ENCODE results near the gene ZNF513.
"Not testable (repeated sequence)": the region's sequence is repeated elsewhere in the genome, so short reads cannot be mapped to it uniquely, and the experiment has no call there.

Gene ZNF513

DNA sequence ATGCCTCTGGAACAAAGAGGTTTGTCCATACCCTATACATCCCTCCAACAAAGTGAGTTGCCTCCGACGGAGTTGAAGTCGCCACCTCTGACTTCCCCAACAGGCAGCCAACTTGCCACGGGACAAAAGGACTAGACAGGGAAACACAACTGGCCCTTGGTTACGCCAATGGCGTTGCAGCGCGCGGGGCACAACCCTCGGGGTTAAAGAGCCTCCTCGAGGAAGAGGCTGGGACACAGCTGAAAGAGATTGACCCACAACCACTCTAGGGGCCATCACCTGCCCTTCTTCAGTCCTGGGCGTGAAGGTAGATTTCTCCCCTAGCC, 24.5 kb downstream of the ZNF513 start:
- DNase-seq (ENCODE audit: low read depth) = no peak

- DNase-seq (ENCODE audit: low read depth) = no peak
These were observed 26.0 kb downstream of the ZNF513 start for GRCh38 chr2:27354597-27354927.

DNA sequence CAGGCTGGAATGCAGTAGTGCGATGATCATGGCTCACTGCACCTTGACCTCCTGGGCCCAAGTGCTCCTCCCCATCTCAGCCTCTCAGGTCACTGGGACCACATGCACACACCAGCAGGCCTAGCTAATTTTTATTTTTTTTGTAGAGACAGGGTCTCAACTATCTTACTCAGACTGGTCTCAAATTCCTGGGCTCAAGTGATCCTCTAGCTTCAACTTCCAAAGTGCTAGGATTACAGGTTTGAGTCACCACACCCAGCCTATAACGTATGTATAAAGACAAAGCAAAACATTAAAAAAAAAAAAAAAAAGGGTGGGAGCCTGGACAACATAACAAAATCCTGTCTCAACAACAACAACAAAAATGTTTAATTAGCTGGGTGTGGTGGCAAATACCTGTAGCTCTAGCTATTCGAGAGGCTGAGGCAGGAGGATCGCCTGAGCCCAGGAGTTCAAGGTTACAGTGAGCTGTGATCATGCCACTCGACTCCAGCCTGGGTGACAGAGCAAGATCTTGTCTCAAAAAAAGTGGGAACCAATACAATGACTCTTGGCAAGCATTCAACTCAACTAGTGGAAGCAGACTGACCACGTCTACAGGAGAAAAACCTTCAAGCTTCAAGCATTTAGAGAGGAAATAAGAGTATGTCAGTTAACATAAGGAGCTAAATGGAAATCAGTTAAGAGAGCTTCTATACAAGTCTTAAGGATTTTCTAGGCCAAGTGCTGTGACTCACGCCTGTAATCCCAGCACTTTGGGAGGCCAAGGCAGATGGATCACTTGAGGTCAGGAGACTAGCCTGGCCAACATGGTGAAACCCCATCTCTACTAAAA, 26.6 kb downstream of the ZNF513 start:
- DNase-seq (ENCODE audit: low read depth) = no peak

GRCh38 chr2:27353386-27353761, 27.2 kb downstream of the ZNF513 start:
- not testable (repeated sequence) for DNase-seq (ENCODE audit: low read depth)

- DNase-seq (ENCODE audit: low read depth) = no peak
These were observed 28.5 kb downstream of the ZNF513 start for GRCh38 chr2:27351802-27352598.

GRCh38 chr2:27350106-27350693, 30.3 kb downstream of the ZNF513 start:
- no peak for DNase-seq (ENCODE audit: low read depth)

DNA sequence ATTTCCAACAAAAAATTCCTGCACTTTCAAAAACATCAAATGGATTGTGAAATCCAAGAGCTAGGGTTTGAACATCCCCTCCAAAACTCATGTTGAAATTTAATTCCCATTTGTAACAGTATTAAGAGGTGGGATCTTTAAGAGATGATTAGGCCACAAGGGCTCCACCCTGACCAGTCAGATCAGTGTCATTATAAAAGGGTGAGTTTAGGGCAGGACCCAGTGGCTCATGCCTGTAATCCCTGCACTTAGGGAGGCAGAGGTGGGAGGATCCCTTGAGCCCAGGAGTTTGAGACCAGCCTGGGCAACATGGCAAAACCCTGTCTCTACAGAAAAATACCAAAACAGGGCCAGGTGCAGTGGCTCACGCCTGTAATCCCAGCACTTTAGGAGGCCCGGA, 32.9 kb downstream of the ZNF513 start:
- no peak for DNase-seq (ENCODE audit: low read depth)

GRCh38 chr2:27336173-27336572, 44.4 kb downstream of the ZNF513 start:
- no peak for DNase-seq (ENCODE audit: low read depth)

DNA sequence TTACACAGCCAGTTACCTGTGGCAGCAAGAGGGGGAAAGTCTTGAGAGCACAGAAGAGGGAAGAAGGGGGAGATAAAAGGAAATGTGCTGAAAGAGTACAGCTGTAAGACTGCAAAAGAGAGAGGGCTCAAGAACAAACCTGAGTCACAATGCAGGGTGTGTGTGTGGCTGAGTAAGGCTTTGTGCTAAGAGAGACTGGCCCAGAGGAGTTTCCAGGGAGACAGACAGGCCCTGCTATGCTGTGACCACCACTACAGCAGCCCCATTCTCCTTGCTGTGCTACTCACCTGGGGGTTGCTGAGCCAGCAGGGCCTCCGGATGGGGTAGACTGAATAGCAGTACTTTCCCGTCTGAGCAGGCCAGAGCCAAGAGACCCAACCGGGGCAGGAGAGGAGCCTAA, 45.2 kb downstream of the ZNF513 start:
- DNase-seq (ENCODE audit: low read depth) = no peak

Measured in stimulated activated CD4-positive, alpha-beta T cell treated with anti-CD3 and anti-CD28 coated beads, Interleukin-2, amount 100 ng/mL, for 4 hours (primary cell).